ENCODE results near the gene DNASE2B. TPM values are rescaled to one million over a fixed set of nuclear protein-coding genes. Genes with fewer than 3 reads are reported as not detected.
A peak's percentile ranks its signal among the peaks of the same experiment; 100 is the strongest.

Gene DNASE2B
- total RNA-seq, 2 donors from 2014 or later, result 0.85 to 8.6 TPM

DNA sequence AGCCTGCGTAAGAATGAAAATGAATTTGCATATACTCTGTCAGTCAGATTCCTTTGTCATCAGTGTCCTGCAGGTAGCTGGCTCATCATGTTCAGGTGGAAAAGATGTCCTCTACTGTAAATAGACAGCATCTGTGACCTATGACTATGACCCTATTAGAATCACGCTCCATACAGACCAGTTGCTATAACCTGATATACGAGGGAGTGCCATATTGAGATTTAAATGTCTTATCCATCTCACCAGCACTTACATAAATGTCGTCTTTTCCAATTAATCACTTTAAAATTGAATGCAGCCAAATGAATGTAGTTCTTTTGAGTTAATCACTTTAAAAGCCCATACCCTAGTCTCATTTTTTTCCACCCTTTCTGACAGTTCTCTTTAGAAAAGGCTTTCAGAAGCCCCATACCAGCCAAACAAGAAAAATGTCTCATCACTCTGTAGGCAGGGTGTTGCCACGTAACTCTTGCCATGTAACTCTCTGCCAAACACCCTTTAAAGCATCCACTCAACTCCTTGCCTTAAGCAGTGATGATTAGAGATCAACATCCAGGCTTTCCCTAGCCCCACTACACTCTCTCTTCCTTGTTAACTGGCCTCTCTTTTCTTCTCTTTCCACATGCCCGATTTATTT lies 26.3 kb downstream of the DNASE2B start:
- WGBS, result 77% methylated on average over 6 of the region's 6 CpGs
- intact Hi-C loops (cut with DNase I), result no loop called here
- DNase-seq (ENCODE audit: low spot score), result no peak

DNA sequence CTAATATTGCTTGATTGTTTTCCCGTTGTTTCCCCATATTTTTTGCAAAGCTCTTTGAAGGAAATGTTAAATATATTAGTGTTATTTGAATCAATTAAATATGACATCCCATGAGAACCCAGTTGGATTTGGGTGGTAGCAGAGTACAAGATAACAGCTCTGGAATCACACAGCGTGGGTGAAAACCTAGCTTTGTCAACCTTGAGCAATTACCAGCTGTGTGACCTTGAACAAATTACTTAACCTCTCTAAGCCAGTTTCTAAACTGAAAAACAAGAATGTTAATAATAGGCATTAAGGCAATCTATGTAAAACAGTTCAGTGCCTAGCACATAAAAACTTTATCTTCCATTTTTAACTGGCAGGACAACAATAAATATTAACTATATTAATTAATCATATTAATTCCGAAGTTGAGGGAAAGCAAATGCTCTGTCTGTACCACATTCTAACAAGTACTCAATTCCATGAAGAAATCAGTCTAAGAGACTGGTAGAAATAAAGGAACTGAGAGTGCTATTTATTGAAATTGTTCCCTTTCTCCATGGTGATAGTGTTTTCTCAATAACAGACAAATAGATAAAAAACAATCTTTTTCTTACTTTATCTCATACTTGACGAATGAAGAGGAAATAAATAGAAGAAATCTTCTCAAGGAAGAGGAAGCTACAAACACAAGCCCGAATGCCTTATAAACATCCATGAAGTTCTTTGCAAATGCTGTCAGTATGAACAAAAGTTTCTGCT lies 27.0 kb downstream of the DNASE2B start:
- H3K4me1 ChIP-seq (replicated peaks), result no peaks in the 10 kb centered on the region
- H3K4me3 ChIP-seq, result no peak overlapping the region
- H3K27me3 ChIP-seq (replicated peaks; ENCODE audit: insufficient read depth), result no peaks in the 10 kb centered on the region
- H3K36me3 ChIP-seq, result no peaks in the 10 kb centered on the region
- intact Hi-C loops (cut with DNase I), result no loop called here
- TF ChIP-seq, protein P1, sequence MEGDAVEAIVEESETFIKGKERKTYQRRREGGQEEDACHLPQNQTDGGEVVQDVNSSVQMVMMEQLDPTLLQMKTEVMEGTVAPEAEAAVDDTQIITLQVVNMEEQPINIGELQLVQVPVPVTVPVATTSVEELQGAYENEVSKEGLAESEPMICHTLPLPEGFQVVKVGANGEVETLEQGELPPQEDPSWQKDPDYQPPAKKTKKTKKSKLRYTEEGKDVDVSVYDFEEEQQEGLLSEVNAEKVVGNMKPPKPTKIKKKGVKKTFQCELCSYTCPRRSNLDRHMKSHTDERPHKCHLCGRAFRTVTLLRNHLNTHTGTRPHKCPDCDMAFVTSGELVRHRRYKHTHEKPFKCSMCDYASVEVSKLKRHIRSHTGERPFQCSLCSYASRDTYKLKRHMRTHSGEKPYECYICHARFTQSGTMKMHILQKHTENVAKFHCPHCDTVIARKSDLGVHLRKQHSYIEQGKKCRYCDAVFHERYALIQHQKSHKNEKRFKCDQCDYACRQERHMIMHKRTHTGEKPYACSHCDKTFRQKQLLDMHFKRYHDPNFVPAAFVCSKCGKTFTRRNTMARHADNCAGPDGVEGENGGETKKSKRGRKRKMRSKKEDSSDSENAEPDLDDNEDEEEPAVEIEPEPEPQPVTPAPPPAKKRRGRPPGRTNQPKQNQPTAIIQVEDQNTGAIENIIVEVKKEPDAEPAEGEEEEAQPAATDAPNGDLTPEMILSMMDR (IDR thresholded peaks at IDR 0.05), result no peak
- TF ChIP-seq POLR2AphosphoS5 (IDR thresholded peaks at IDR 0.05) (no peak), POLR2A (IDR thresholded peaks at IDR 0.05) (no peak)
- no peaks in the 10 kb centered on the region for H3K9me3 ChIP-seq
- no peak for DNase-seq (ENCODE audit: low spot score)
- no peak overlapping the region for H3K27ac ChIP-seq
- 65% methylated on average over 5 of the region's 5 CpGs for WGBS

More for the DNA sequence above, 26.3 kb downstream of the DNASE2B start:
- Histone ChIP-seq H3K27ac (no peak overlapping the region), H3K9me3 (no peaks in the 10 kb centered on the region), H3K36me3 (no peaks in the 10 kb centered on the region), H3K4me1 (replicated peaks) (no peaks in the 10 kb centered on the region), H3K27me3 (replicated peaks; ENCODE audit: insufficient read depth) (no peaks in the 10 kb centered on the region), H3K4me3 (no peak overlapping the region)
- TF ChIP-seq POLR2A (IDR thresholded peaks at IDR 0.05) (no peak), POLR2AphosphoS5 (IDR thresholded peaks at IDR 0.05) (no peak)
- TF ChIP-seq, protein P1 (IDR thresholded peaks at IDR 0.05), result no peak

DNA sequence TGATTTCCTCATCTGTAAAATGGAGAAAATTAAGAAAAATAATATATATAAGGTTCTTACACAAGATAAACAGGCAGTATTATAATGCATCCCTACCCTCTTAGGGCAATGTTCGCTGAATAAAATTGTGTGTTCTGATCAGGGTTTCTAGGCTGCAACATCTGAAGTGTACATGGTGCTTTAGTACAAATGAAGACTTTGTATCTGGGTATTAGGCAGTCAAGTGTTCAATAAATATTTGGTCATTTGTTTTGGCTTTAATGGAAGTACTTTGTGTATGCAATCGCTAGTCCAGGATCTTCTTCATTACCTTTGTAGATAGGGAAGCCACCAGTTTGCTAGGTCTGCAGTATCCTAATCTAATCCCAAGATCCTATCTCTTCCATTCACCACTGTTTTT lies 28.1 kb downstream of the DNASE2B start:
- 66% methylated on average over 2 of the region's 2 CpGs for WGBS
- no peaks in the 10 kb centered on the region for H3K27me3 ChIP-seq (replicated peaks; ENCODE audit: insufficient read depth)
- no peaks in the 10 kb centered on the region for H3K9me3 ChIP-seq
- H3K4me3 ChIP-seq, result no peak overlapping the region
- no peak for DNase-seq (ENCODE audit: low spot score)
- H3K27ac ChIP-seq, result no peak overlapping the region
- no peaks in the 10 kb centered on the region for H3K36me3 ChIP-seq
- TF ChIP-seq, protein P1 (IDR thresholded peaks at IDR 0.05), result no peak
- TF ChIP-seq POLR2AphosphoS5 (IDR thresholded peaks at IDR 0.05), result peak; percentile 37
- no peaks in the 10 kb centered on the region for H3K4me1 ChIP-seq (replicated peaks)
- intact Hi-C loops (cut with DNase I), result no loop called here

DNA sequence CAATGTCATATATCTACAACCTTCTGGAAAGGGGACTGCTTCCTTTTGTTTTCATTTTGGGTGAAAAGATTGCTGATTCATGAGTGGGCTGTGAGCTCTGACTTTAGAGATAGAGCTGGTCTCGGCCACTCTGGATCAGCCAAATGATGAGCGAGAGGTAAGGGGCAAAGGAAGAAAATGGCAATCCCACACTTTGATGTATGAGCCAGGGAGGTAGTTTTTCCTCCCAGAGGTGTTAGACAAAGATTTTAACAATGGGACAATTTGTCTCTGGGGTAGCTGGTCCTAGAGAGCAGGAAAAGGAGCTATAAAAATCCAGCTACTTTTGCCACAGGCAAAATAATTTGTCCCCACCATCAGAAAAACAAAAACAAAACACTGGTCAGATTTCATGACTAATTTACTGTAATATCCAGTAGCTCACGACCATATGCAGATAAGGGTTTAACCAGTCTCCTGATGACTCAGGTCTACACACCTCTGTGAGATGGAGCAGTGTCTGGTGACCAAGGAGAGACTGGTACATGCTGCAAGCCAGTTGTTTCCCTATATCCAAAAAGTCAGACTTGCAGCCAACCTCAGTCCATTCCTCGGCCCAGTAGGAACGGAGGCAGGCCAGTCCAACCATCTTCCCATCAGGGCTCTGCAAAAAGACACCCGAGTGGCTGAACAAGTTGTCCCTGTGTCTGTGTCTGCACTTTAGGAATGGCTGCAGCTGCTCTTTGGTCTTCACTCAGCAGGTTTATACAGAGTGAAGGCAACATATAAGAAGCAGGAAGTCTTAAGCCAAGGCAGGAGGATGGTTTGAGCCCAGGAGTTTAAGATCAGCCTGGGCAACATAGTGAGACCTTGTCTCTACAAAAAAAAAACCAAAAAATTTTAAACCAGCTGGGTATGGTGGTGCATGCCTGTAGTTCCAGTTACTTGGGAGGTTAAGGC lies 29.2 kb downstream of the DNASE2B start:
- no peaks in the 10 kb centered on the region for H3K27me3 ChIP-seq (replicated peaks; ENCODE audit: insufficient read depth)
- no peaks in the 10 kb centered on the region for H3K36me3 ChIP-seq
- no peak overlapping the region for H3K27ac ChIP-seq
- no peak for DNase-seq (ENCODE audit: low spot score)
- intact Hi-C loops (cut with DNase I), result no loop called here
- 86% methylated on average over 6 of the region's 6 CpGs for WGBS
- no peaks in the 10 kb centered on the region for H3K4me1 ChIP-seq (replicated peaks)
- H3K9me3 ChIP-seq, result no peaks in the 10 kb centered on the region
- H3K4me3 ChIP-seq, result no peak overlapping the region
- TF ChIP-seq POLR2AphosphoS5 (IDR thresholded peaks at IDR 0.05) (no peak), POLR2A (IDR thresholded peaks at IDR 0.05) (no peak)
- TF ChIP-seq, protein P1 (IDR thresholded peaks at IDR 0.05), result no peak

Data from prostate gland (tissue), 2 donors.